Measurements from ENCODE around the gene IKZF1.
A peak's percentile ranks its signal among the peaks of the same experiment; 100 is the strongest.

IKZF1 gene

DNA sequence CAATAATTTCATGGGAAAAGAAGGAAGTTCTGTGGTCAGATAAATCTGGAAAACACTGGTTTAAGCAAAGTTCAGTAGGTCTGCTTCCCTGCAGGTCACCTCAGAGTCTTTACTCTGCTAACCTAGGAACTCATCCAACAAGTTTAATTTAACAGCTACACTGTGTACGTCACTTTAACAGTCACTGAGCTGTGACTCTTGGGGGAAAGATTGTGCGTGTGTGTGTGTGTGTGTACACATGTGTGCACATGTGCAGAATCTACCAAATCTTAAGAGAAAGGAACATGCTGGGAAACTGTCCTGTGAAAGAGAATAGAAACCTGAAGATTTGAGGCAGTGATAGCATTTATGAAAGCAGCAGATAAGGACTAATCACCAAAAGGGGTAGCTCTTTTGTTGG is 62.6 kb downstream of the IKZF1 start:
- no peak overlapping the region for H4K12ac ChIP-seq (ENCODE audit: low read depth, low read length)
- no CpG with 5 or more reads among the region's 2 CpGs for WGBS (ENCODE audit: extremely low coverage, insufficient coverage, insufficient read length)
- H3K27ac ChIP-seq (ENCODE audit: low read depth, low read length), result no peak overlapping the region
- no peak overlapping the region for H3K4ac ChIP-seq (ENCODE audit: low read depth, low read length)
- H3K23ac ChIP-seq (ENCODE audit: low read length), result no peak overlapping the region
- peaks cover 0 to 3% of the 10 kb centered on the region in 2 experiments for H3K4me1 ChIP-seq (ENCODE audit: control insufficient read depth in 1 of 2, insufficient read depth in 2 of 2, low read length in 2 of 2)
- no peak overlapping the region for H3K4me2 ChIP-seq (ENCODE audit: low read length)
- no peak overlapping the region for H3K4me3 ChIP-seq (ENCODE audit: low read depth, low read length)
- H3K18ac ChIP-seq (ENCODE audit: low read length), result no peak overlapping the region
- no peak overlapping the region for H2AFZ ChIP-seq (ENCODE audit: insufficient read depth, low read length, poor library complexity)
- H2BK5ac ChIP-seq (ENCODE audit: low read depth, low read length, poor library complexity), result no peak overlapping the region
- DNase-seq, result no peak
- H3K79me1 ChIP-seq (ENCODE audit: low read length), result no peaks in the 10 kb centered on the region
- no peak overlapping the region for H3K14ac ChIP-seq (ENCODE audit: low read length)
- no peak overlapping the region for H2BK120ac ChIP-seq (ENCODE audit: insufficient read depth, low read length, poor library complexity)
- no peak overlapping the region for H4K8ac ChIP-seq (ENCODE audit: low read depth, low read length)
- H4K91ac ChIP-seq (ENCODE audit: low read depth, low read length), result no peak overlapping the region
- H2AK5ac ChIP-seq (ENCODE audit: low read length), result no peak overlapping the region
- no peaks in the 10 kb centered on the region for H3K79me2 ChIP-seq (ENCODE audit: control insufficient read depth, insufficient read depth, low read length, poor library complexity)
- no peak overlapping the region for H2BK12ac ChIP-seq (ENCODE audit: low read length)
- no peak overlapping the region for H3K9ac ChIP-seq (ENCODE audit: low read length)
- no peaks in the 10 kb centered on the region for H3K36me3 ChIP-seq (ENCODE audit: control insufficient read depth in 1 of 2, insufficient read depth in 2 of 2, low read length in 2 of 2)
- no peaks in the 10 kb centered on the region for H3K27me3 ChIP-seq (ENCODE audit: insufficient read depth, low read length)
- no peaks in the 10 kb centered on the region for H3K9me3 ChIP-seq (ENCODE audit: insufficient read depth, low read depth, low read length)

- no peak for DNase-seq
- WGBS (ENCODE audit: extremely low coverage, insufficient coverage, insufficient read length), result no CpG with 5 or more reads among the region's 6 CpGs
- H3K4ac ChIP-seq (ENCODE audit: low read depth, low read length), result no peak overlapping the region
- no peak overlapping the region for H3K4me2 ChIP-seq (ENCODE audit: low read length)
- H2BK12ac ChIP-seq (ENCODE audit: low read length), result no peak overlapping the region
- H4K8ac ChIP-seq (ENCODE audit: low read depth, low read length), result no peak overlapping the region
- no peaks in the 10 kb centered on the region for H3K27me3 ChIP-seq (ENCODE audit: insufficient read depth, low read length)
- no peaks in the 10 kb centered on the region for H3K36me3 ChIP-seq (ENCODE audit: control insufficient read depth in 1 of 2, insufficient read depth in 2 of 2, low read length in 2 of 2)
- H2AFZ ChIP-seq (ENCODE audit: insufficient read depth, low read length, poor library complexity), result no peak overlapping the region
- H2BK120ac ChIP-seq (ENCODE audit: insufficient read depth, low read length, poor library complexity), result no peak overlapping the region
- H3K4me1 ChIP-seq (ENCODE audit: control insufficient read depth in 1 of 2, insufficient read depth in 2 of 2, low read length in 2 of 2), result peaks cover 0 to 3% of the 10 kb centered on the region in 2 experiments
- H3K79me2 ChIP-seq (ENCODE audit: control insufficient read depth, insufficient read depth, low read length, poor library complexity), result no peaks in the 10 kb centered on the region
- H3K27ac ChIP-seq (ENCODE audit: low read depth, low read length), result no peak overlapping the region
- no peak overlapping the region for H2AK5ac ChIP-seq (ENCODE audit: low read length)
- H4K12ac ChIP-seq (ENCODE audit: low read depth, low read length), result no peak overlapping the region
- H3K9me3 ChIP-seq (ENCODE audit: insufficient read depth, low read depth, low read length), result no peaks in the 10 kb centered on the region
- H2BK5ac ChIP-seq (ENCODE audit: low read depth, low read length, poor library complexity), result no peak overlapping the region
- no peak overlapping the region for H4K91ac ChIP-seq (ENCODE audit: low read depth, low read length)
- no peak overlapping the region for H3K23ac ChIP-seq (ENCODE audit: low read length)
- no peak overlapping the region for H3K14ac ChIP-seq (ENCODE audit: low read length)
- no peaks in the 10 kb centered on the region for H3K79me1 ChIP-seq (ENCODE audit: low read length)
- H3K18ac ChIP-seq (ENCODE audit: low read length), result no peak overlapping the region
- no peak overlapping the region for H3K9ac ChIP-seq (ENCODE audit: low read length)
- H3K4me3 ChIP-seq (ENCODE audit: low read depth, low read length), result no peak overlapping the region
These were observed 63.1 kb downstream of the IKZF1 start for GRCh38 chr7:50367570-50367969.

GRCh38 chr7:50368366-50368765 is 63.9 kb downstream of the IKZF1 start:
- Histone ChIP-seq H3K14ac (ENCODE audit: low read length) (no peak overlapping the region), H3K27ac (ENCODE audit: low read depth, low read length) (no peak overlapping the region), H3K9me3 (ENCODE audit: insufficient read depth, low read depth, low read length) (no peaks in the 10 kb centered on the region), H3K9ac (ENCODE audit: low read length) (no peak overlapping the region), H4K8ac (ENCODE audit: low read depth, low read length) (no peak overlapping the region), H3K4me1 (ENCODE audit: control insufficient read depth in 1 of 2, insufficient read depth in 2 of 2, low read length in 2 of 2) (no peaks in the 10 kb centered on the region), H2AK5ac (ENCODE audit: low read length) (no peak overlapping the region), H3K4ac (ENCODE audit: low read depth, low read length) (no peak overlapping the region), H3K27me3 (ENCODE audit: insufficient read depth, low read length) (no peaks in the 10 kb centered on the region), H4K12ac (ENCODE audit: low read depth, low read length) (no peak overlapping the region), H3K4me2 (ENCODE audit: low read length) (no peak overlapping the region), H2BK12ac (ENCODE audit: low read length) (no peak overlapping the region), H4K91ac (ENCODE audit: low read depth, low read length) (no peak overlapping the region), H3K36me3 (ENCODE audit: control insufficient read depth in 1 of 2, insufficient read depth in 2 of 2, low read length in 2 of 2) (no peaks in the 10 kb centered on the region), H2AFZ (ENCODE audit: insufficient read depth, low read length, poor library complexity) (no peak overlapping the region), H3K18ac (ENCODE audit: low read length) (no peak overlapping the region), H3K79me1 (ENCODE audit: low read length) (no peaks in the 10 kb centered on the region), H2BK120ac (ENCODE audit: insufficient read depth, low read length, poor library complexity) (no peak overlapping the region), H3K4me3 (ENCODE audit: low read depth, low read length) (no peak overlapping the region), H2BK5ac (ENCODE audit: low read depth, low read length, poor library complexity) (no peak overlapping the region), H3K79me2 (ENCODE audit: control insufficient read depth, insufficient read depth, low read length, poor library complexity) (no peaks in the 10 kb centered on the region), H3K23ac (ENCODE audit: low read length) (no peak overlapping the region)
- no peak for DNase-seq
- no CpG with 5 or more reads among the region's 4 CpGs for WGBS (ENCODE audit: extremely low coverage, insufficient coverage, insufficient read length)

DNA sequence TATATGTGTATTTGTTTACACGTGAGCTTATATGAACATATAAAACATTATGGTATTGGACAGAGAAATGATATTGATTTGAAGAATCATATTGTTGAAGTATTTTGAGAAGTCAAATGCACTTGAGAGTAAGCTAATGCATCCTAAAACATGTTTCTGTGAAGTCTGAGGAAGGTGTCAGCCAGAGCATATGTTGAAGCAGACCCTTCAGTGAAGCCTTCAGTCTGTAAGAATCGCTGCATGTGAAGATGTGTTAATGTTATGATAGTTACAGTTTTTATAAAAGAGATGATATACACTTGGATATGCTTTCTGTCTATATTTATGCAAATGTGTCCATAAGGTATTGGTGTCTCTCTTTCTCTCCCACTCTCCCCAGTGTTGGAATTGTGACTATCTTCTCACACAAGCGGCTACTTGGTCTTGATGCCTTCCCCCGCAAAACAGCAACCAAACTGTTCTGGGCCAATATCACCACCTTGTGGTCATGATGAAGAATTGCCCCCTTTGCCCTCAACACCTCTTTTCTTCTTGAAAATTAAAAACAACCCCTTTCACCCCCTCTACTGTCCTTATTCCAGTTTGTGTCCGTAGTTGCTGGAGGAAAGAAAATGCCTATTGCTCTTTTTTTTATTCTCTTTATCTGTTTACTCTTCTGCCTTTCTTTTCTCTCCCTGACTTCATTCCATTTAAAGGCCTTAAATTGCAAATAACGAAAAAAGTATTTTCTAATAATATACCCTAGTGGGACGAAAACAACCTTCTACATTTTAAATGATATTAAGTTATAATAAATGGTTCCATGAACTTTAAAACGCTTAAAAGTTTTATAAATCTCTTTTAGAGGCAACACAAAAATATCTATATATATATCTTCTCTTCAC is 64.9 kb downstream of the IKZF1 start:
- Histone ChIP-seq H3K79me1 (ENCODE audit: low read length) (no peaks in the 10 kb centered on the region), H4K8ac (ENCODE audit: low read depth, low read length) (no peak overlapping the region), H3K9ac (ENCODE audit: low read length) (no peak overlapping the region), H3K27ac (ENCODE audit: low read depth, low read length) (no peak overlapping the region), H3K18ac (ENCODE audit: low read length) (no peak overlapping the region), H3K4me1 (ENCODE audit: control insufficient read depth in 1 of 2, insufficient read depth in 2 of 2, low read length in 2 of 2) (no peaks in the 10 kb centered on the region), H3K14ac (ENCODE audit: low read length) (no peak overlapping the region), H2AK5ac (ENCODE audit: low read length) (no peak overlapping the region), H3K4ac (ENCODE audit: low read depth, low read length) (no peak overlapping the region), H3K36me3 (ENCODE audit: control insufficient read depth in 1 of 2, insufficient read depth in 2 of 2, low read length in 2 of 2) (no peaks in the 10 kb centered on the region), H2BK12ac (ENCODE audit: low read length) (no peak overlapping the region), H3K79me2 (ENCODE audit: control insufficient read depth, insufficient read depth, low read length, poor library complexity) (no peaks in the 10 kb centered on the region), H2BK120ac (ENCODE audit: insufficient read depth, low read length, poor library complexity) (no peak overlapping the region), H3K9me3 (ENCODE audit: insufficient read depth, low read depth, low read length) (no peaks in the 10 kb centered on the region), H2BK5ac (ENCODE audit: low read depth, low read length, poor library complexity) (no peak overlapping the region), H3K23ac (ENCODE audit: low read length) (no peak overlapping the region), H3K4me2 (ENCODE audit: low read length) (no peak overlapping the region), H3K27me3 (ENCODE audit: insufficient read depth, low read length) (no peaks in the 10 kb centered on the region), H3K4me3 (ENCODE audit: low read depth, low read length) (no peak overlapping the region), H2AFZ (ENCODE audit: insufficient read depth, low read length, poor library complexity) (no peak overlapping the region), H4K91ac (ENCODE audit: low read depth, low read length) (no peak overlapping the region), H4K12ac (ENCODE audit: low read depth, low read length) (no peak overlapping the region)
- DNase-seq, result peak in 1 of 2 donors; percentile 68
- WGBS (ENCODE audit: extremely low coverage, insufficient coverage, insufficient read length), result no CpG with 5 or more reads among the region's 8 CpGs

Data from trophoblast cell (in vitro differentiated cells and primary cell).